Measurements from ENCODE around the gene PIGH.
"Not testable (repeated sequence)": the region's sequence is repeated elsewhere in the genome, so short reads cannot be mapped to it uniquely, and the experiment has no call there.

PIGH gene

GRCh38 chr14:67599698-67600561 is at the start of gene PIGH:
Gene PIGH (minus strand): TSS chr14:67600268. CDS start chr14:67600203, 65 bp downstream.
- peak; percentile 85 to 92 (median 91) for DNase-seq

- DNase-seq: no peak
These were observed 46.1 kb upstream of the PIGH start for GRCh38 chr14:67646131-67646530.

GRCh38 chr14:67645414-67645813 is 45.3 kb upstream of the PIGH start:
- no peak for DNase-seq

GRCh38 chr14:67644428-67644827 is 44.4 kb upstream of the PIGH start:
- no peak for DNase-seq

GRCh38 chr14:67643713-67644112 is 43.6 kb upstream of the PIGH start:
- DNase-seq: no peak

GRCh38 chr14:67641902-67642749 is 42.1 kb upstream of the PIGH start:
- no peak for DNase-seq

- DNase-seq: no peak
These were observed 41.4 kb upstream of the PIGH start for GRCh38 chr14:67641480-67641879.

- DNase-seq: no peak
These were observed 38.6 kb upstream of the PIGH start for GRCh38 chr14:67638642-67639041.

- DNase-seq: no peak
These were observed 36.4 kb upstream of the PIGH start for GRCh38 chr14:67636361-67636919.

GRCh38 chr14:67633451-67634147 is 33.5 kb upstream of the PIGH start:
- DNase-seq: no peak

- DNase-seq: no peak
These were observed 30.9 kb upstream of the PIGH start for GRCh38 chr14:67630938-67631337.

GRCh38 chr14:67630186-67630585 is 30.1 kb upstream of the PIGH start:
- DNase-seq: no peak

- DNase-seq: no peak
These were observed 27.5 kb upstream of the PIGH start for GRCh38 chr14:67627519-67627918.

GRCh38 chr14:67626131-67626530 is 26.1 kb upstream of the PIGH start:
- not testable (repeated sequence) for DNase-seq

- peak in 5 of 6 experiments; percentile 4 to 25 (median 16) for DNase-seq
These were observed 23.0 kb upstream of the PIGH start for GRCh38 chr14:67623114-67623513.

- DNase-seq: no peak
These were observed 22.6 kb upstream of the PIGH start for GRCh38 chr14:67622675-67623074.

- DNase-seq: peak in 1 of 6 experiments; percentile 15
These were observed 20.2 kb upstream of the PIGH start for GRCh38 chr14:67620217-67620785.

- peak; percentile 88 to 97 (median 93) for DNase-seq
These were observed 19.6 kb upstream of the PIGH start, which contains the start of gene ARG2 for GRCh38 chr14:67619446-67620216. Gene ARG2 (plus strand): TSS chr14:67619920. CDS start chr14:67619978, 58 bp downstream.

GRCh38 chr14:67618617-67619063 is 18.6 kb upstream of the PIGH start:
- peak in 5 of 6 experiments; percentile 38 to 80 (median 67) for DNase-seq

GRCh38 chr14:67610491-67610890 is 10.4 kb upstream of the PIGH start:
- no peak for DNase-seq

GRCh38 chr14:67609642-67610310 is 9.7 kb upstream of the PIGH start:
- DNase-seq: no peak
